Fibroblast of lung (primary cell): ENCODE results near the gene APBA2.

Source experiments
- CTCF ChIP-seq, 2 donors: IDR thresholded peaks in 1 of 2; conservative IDR thresholded peaks in 1 of 2; 1 replicate in 1 of 2; 2 replicates in 1 of 2; pipeline ENCODE4 v1.5.1; 2011 to 2012; ENCODE audit warnings: low read length in 2 of 2, control low read depth in 1 of 2, inconsistent platforms in 1 of 2, low read depth in 1 of 2, mild to moderate bottlenecking in 1 of 2
- EZH2 ChIP-seq: IDR thresholded peaks from 2 replicates; pipeline ENCODE4 v1.5.1; 2012; ENCODE audit warnings: low read length, control low read depth, mild to moderate bottlenecking; ENCODE audit errors: missing control alignments

- TF ChIP-seq EZH2 (no peak), CTCF (conservative IDR thresholded peaks at IDR 0.05 in 1 of 2, IDR thresholded peaks at IDR 0.05 in 1 of 2; ENCODE audit: low read depth in 1 of 2, low read length in 2 of 2) (no peak)
These were observed 19.0 kb downstream of the APBA2 start for GRCh38 chr15:28904541-28905315.
